ENCODE data around the gene SENP8. TPM values are rescaled to one million over a fixed set of nuclear protein-coding genes. Genes with fewer than 3 reads are reported as not detected.
"Not testable (repeated sequence)": the region's sequence is repeated elsewhere in the genome, so short reads cannot be mapped to it uniquely, and the experiment has no call there.

Gene SENP8
- total RNA-seq, 2 experiments from 2014 or later: 3.0 to 3.4 TPM

DNA sequence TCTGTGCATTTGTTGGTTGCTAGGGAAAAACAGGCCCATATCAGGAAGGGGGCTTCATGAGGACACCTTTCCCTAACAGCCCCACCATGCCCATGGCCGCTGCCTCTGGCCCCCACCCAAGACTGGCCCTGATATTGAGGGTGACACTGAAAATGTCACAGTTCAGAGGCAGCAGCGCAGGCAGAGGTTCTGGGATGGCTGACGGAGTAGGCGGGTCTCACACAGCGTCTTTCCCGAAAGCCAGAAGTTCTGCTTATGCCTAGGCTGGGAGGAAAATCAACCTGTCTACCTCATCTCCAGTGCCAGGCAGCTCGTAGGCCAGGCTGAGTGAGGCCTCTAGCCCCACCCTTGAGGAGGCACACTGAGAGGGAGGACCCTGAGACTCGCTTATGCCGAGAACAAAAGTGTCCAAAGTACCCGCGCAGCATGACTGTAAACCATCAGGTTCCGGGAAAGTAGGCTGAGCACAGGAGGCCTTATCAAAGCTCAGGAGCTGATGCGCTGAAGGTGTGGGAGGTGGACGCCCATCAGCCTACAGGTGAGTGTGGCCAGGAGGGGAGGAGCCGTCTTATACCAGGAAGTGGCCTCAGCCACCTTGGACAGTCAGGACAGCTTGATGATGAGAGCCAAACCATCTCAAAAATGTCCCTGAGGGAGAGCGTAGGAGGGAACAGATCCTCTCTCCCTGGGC lies 51.9 kb downstream of the SENP8 start:
- H3K27ac Mint-ChIP-seq: no peak overlapping the region
- DNase-seq (no peak), ATAC-seq (no peak)
- H3K4me1 Mint-ChIP-seq: peaks cover 4% of the 10 kb centered on the region
- ChIA-PET POLR2A (no interaction called here), CTCF (interaction anchor here (0.6 to 1.5 kb wide), 2 partner anchors 389 to 426 kb away, joined by 3 to 4 read pairs; no protein-coding TSS in a partner anchor)
- H3K27me3 Mint-ChIP-seq: no peaks in the 10 kb centered on the region
- intact Hi-C loops (cut with DNase I, micrococcal nuclease): no loop called here
- no peak overlapping the region for H3K4me3 Mint-ChIP-seq
- no peaks in the 10 kb centered on the region for H3K36me3 Mint-ChIP-seq (ENCODE audit: low read depth)
- no peaks in the 10 kb centered on the region for H3K9me3 Mint-ChIP-seq (ENCODE audit: low read depth)

- ChIA-PET CTCF (interaction anchor here (1.5 kb wide), 1 partner anchor 389 kb away, joined by 3 read pairs; no protein-coding TSS in a partner anchor), POLR2A (no interaction called here)
- intact Hi-C loops (cut with DNase I, micrococcal nuclease): no loop called here
- H3K4me1 Mint-ChIP-seq: peaks cover 4% of the 10 kb centered on the region
- no peak overlapping the region for H3K27ac Mint-ChIP-seq
- H3K27me3 Mint-ChIP-seq: no peaks in the 10 kb centered on the region
- no peaks in the 10 kb centered on the region for H3K36me3 Mint-ChIP-seq (ENCODE audit: low read depth)
- ATAC-seq (no peak), DNase-seq (no peak)
- no peaks in the 10 kb centered on the region for H3K9me3 Mint-ChIP-seq (ENCODE audit: low read depth)
- H3K4me3 Mint-ChIP-seq: no peak overlapping the region
Observed at GRCh38 chr15:72170691-72171090, 52.5 kb downstream of the SENP8 start.

GRCh38 chr15:72171978-72172377 lies 53.8 kb downstream of the SENP8 start:
- H3K27ac Mint-ChIP-seq; H3K9me3 Mint-ChIP-seq (ENCODE audit: low read depth); intact Hi-C loops (cut with DNase I, micrococcal nuclease); ATAC-seq; H3K4me3 Mint-ChIP-seq; DNase-seq; POLR2A ChIA-PET; H3K36me3 Mint-ChIP-seq (ENCODE audit: low read depth); H3K4me1 Mint-ChIP-seq; H3K27me3 Mint-ChIP-seq: not testable (repeated sequence)
- CTCF ChIA-PET: interaction anchor here (1.0 kb wide), 1 partner anchor 26 kb away, joined by 3 read pairs; no protein-coding TSS in a partner anchor

GRCh38 chr15:72172796-72173195 lies 54.6 kb downstream of the SENP8 start:
- Mint-ChIP-seq H3K27ac (no peak overlapping the region), H3K4me1 (peaks cover 4% of the 10 kb centered on the region), H3K4me3 (no peak overlapping the region), H3K9me3 (ENCODE audit: low read depth) (no peaks in the 10 kb centered on the region), H3K36me3 (ENCODE audit: low read depth) (no peaks in the 10 kb centered on the region), H3K27me3 (no peaks in the 10 kb centered on the region)
- DNase-seq (no peak), ATAC-seq (no peak)
- intact Hi-C loops (cut with DNase I, micrococcal nuclease): no loop called here
- POLR2A ChIA-PET: no interaction called here
- CTCF ChIA-PET: no interaction called here

- POLR2A ChIA-PET: no interaction called here
- Mint-ChIP-seq H3K4me3 (no peak overlapping the region), H3K9me3 (ENCODE audit: low read depth) (no peaks in the 10 kb centered on the region), H3K27ac (no peak overlapping the region), H3K27me3 (no peaks in the 10 kb centered on the region), H3K4me1 (no peaks in the 10 kb centered on the region), H3K36me3 (ENCODE audit: low read depth) (no peaks in the 10 kb centered on the region)
- CTCF ChIA-PET: no interaction called here
- intact Hi-C loops (cut with DNase I, micrococcal nuclease): no loop called here
- ATAC-seq: no peak
- no peak for DNase-seq
Observed at GRCh38 chr15:72173401-72173800, 55.2 kb downstream of the SENP8 start.

GRCh38 chr15:72173864-72174550 lies 55.8 kb downstream of the SENP8 start:
- intact Hi-C loops (cut with DNase I, micrococcal nuclease): no loop called here
- DNase-seq: no peak
- H3K27me3 Mint-ChIP-seq: no peaks in the 10 kb centered on the region
- H3K4me3 Mint-ChIP-seq: no peak overlapping the region
- H3K9me3 Mint-ChIP-seq (ENCODE audit: low read depth): no peaks in the 10 kb centered on the region
- no peaks in the 10 kb centered on the region for H3K36me3 Mint-ChIP-seq (ENCODE audit: low read depth)
- ChIA-PET POLR2A (no interaction called here), CTCF (no interaction called here)
- ATAC-seq: no peak
- no peak overlapping the region for H3K27ac Mint-ChIP-seq
- H3K4me1 Mint-ChIP-seq: no peaks in the 10 kb centered on the region

GRCh38 chr15:72174551-72175165 lies 56.5 kb downstream of the SENP8 start:
- Mint-ChIP-seq H3K27ac (no peak overlapping the region), H3K4me1 (no peaks in the 10 kb centered on the region), H3K27me3 (no peaks in the 10 kb centered on the region), H3K4me3 (no peak overlapping the region), H3K36me3 (ENCODE audit: low read depth) (no peaks in the 10 kb centered on the region), H3K9me3 (ENCODE audit: low read depth) (no peaks in the 10 kb centered on the region)
- no peak for DNase-seq
- ChIA-PET CTCF (no interaction called here), POLR2A (no interaction called here)
- no peak for ATAC-seq
- intact Hi-C loops (cut with DNase I, micrococcal nuclease): no loop called here

GRCh38 chr15:72175186-72176044 lies 57.2 kb downstream of the SENP8 start:
- ATAC-seq: no peak
- Mint-ChIP-seq H3K27me3 (no peaks in the 10 kb centered on the region), H3K27ac (no peak overlapping the region), H3K4me3 (no peak overlapping the region), H3K9me3 (ENCODE audit: low read depth) (no peaks in the 10 kb centered on the region), H3K4me1 (no peaks in the 10 kb centered on the region), H3K36me3 (ENCODE audit: low read depth) (no peaks in the 10 kb centered on the region)
- POLR2A ChIA-PET: no interaction called here
- CTCF ChIA-PET: interaction anchor here (0.7 kb wide), 3 partner anchors 28 to 1394 kb away, joined by 3 read pairs; no protein-coding TSS in a partner anchor
- DNase-seq: no peak
- intact Hi-C loops (cut with DNase I, micrococcal nuclease): no loop called here

- Mint-ChIP-seq H3K9me3 (ENCODE audit: low read depth) (no peaks in the 10 kb centered on the region), H3K4me3 (no peak overlapping the region), H3K36me3 (ENCODE audit: low read depth) (no peaks in the 10 kb centered on the region), H3K27me3 (peaks cover 3% of the 10 kb centered on the region), H3K4me1 (no peaks in the 10 kb centered on the region), H3K27ac (no peak overlapping the region)
- intact Hi-C loops (cut with DNase I, micrococcal nuclease): no loop called here
- DNase-seq (no peak), ATAC-seq (no peak)
- ChIA-PET CTCF (interaction anchor here (0.7 kb wide), 3 partner anchors 27 to 1393 kb away, joined by 3 read pairs; no protein-coding TSS in a partner anchor), POLR2A (no interaction called here)
Observed at GRCh38 chr15:72176159-72176558, 58.0 kb downstream of the SENP8 start.

- intact Hi-C loops (cut with DNase I, micrococcal nuclease): no loop called here
- H3K4me3 Mint-ChIP-seq: no peak overlapping the region
- H3K4me1 Mint-ChIP-seq: no peaks in the 10 kb centered on the region
- H3K27ac Mint-ChIP-seq: no peak overlapping the region
- CTCF ChIA-PET: no interaction called here
- POLR2A ChIA-PET: no interaction called here
- DNase-seq (no peak), ATAC-seq (no peak)
- peaks cover 8% of the 10 kb centered on the region for H3K27me3 Mint-ChIP-seq
- H3K36me3 Mint-ChIP-seq (ENCODE audit: low read depth): no peaks in the 10 kb centered on the region
- H3K9me3 Mint-ChIP-seq (ENCODE audit: low read depth): no peaks in the 10 kb centered on the region
Observed at GRCh38 chr15:72176743-72177142, 58.5 kb downstream of the SENP8 start.

DNA sequence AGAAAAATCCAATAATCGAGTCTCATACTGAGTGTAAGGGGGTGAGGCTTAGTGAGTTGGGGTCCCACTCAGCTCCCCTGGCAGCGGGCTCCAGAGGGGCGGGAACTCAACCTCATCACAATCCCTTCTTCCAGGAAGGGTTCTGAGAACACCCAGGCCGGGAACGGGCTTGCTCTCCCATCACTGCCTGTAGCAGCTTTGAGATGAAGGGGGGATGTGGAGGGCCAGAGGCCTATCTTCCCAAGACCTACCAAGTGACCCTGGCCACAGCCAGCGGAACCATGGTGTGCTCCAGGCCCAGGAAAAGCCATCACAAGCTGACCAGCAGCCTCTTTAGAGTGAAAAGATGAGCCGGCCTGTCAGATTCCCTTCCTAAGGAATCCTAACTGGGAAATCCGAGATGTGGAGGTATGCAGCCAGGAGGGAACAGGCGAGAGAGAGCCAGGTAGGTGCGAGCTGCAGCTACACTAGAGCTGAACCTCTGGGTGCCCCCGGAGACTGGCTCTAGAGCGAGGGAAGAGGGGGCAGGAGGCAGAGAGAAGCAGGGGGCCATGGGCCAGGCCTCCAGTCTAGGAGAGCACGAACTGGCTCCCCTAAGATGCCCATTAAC lies 60.9 kb downstream of the SENP8 start:
- Mint-ChIP-seq H3K27me3 (peaks cover 22% of the 10 kb centered on the region), H3K36me3 (ENCODE audit: low read depth) (no peaks in the 10 kb centered on the region), H3K4me3 (no peak overlapping the region), H3K4me1 (no peaks in the 10 kb centered on the region), H3K27ac (no peak overlapping the region), H3K9me3 (ENCODE audit: low read depth) (no peaks in the 10 kb centered on the region)
- DNase-seq (no peak), ATAC-seq (no peak)
- ChIA-PET POLR2A (no interaction called here), CTCF (no interaction called here)
- intact Hi-C loops (cut with DNase I, micrococcal nuclease): no loop called here
